Measurements from ENCODE around the gene CHAF1A. TPM values are rescaled to one million over a fixed set of nuclear protein-coding genes. Genes with fewer than 3 reads are reported as not detected.

The CHAF1A gene
- total and polyA plus RNA-seq, 4 donors: 1.0 to 20.8 (median 2.5) TPM

- TF ChIP-seq REST (IDR thresholded peaks at IDR 0.05): no peak
- TF ChIP-seq, protein P1, sequence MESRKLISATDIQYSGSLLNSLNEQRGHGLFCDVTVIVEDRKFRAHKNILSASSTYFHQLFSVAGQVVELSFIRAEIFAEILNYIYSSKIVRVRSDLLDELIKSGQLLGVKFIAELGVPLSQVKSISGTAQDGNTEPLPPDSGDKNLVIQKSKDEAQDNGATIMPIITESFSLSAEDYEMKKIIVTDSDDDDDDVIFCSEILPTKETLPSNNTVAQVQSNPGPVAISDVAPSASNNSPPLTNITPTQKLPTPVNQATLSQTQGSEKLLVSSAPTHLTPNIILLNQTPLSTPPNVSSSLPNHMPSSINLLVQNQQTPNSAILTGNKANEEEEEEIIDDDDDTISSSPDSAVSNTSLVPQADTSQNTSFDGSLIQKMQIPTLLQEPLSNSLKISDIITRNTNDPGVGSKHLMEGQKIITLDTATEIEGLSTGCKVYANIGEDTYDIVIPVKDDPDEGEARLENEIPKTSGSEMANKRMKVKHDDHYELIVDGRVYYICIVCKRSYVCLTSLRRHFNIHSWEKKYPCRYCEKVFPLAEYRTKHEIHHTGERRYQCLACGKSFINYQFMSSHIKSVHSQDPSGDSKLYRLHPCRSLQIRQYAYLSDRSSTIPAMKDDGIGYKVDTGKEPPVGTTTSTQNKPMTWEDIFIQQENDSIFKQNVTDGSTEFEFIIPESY (IDR thresholded peaks at IDR 0.05): no peak
- TF ChIP-seq MAX (IDR thresholded peaks at IDR 0.05): no peak
- TF ChIP-seq FOXA2 (IDR thresholded peaks at IDR 0.05): no peak
- TF ChIP-seq, protein P2, sequence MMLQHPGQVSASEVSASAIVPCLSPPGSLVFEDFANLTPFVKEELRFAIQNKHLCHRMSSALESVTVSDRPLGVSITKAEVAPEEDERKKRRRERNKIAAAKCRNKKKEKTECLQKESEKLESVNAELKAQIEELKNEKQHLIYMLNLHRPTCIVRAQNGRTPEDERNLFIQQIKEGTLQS (IDR thresholded peaks at IDR 0.05): no peak
- TF ChIP-seq EGR1 (IDR thresholded peaks at IDR 0.05; ENCODE audit: low read depth in 2 of 2): no peak
- no peak for TF ChIP-seq TAF1 (conservative IDR thresholded peaks at IDR 0.05)
- no peak for TF ChIP-seq NR2F2 (IDR thresholded peaks at IDR 0.05)
- TF ChIP-seq HNF4A (conservative IDR thresholded peaks at IDR 0.05): no peak
- no peak for TF ChIP-seq SP1 (IDR thresholded peaks at IDR 0.05)
- TF ChIP-seq YY1 (IDR thresholded peaks at IDR 0.05): no peak
- no peak for TF ChIP-seq RAD21 (IDR thresholded peaks at IDR 0.05)
- TF ChIP-seq RXRA (IDR thresholded peaks at IDR 0.05): no peak
- TF ChIP-seq GABPA (IDR thresholded peaks at IDR 0.05 in 1 of 2, conservative IDR thresholded peaks at IDR 0.05 in 1 of 2): no peak
- TF ChIP-seq FOXA1 (IDR thresholded peaks at IDR 0.05): no peak
- no peak for TF ChIP-seq HNF4G (IDR thresholded peaks at IDR 0.05)
- H3K9ac ChIP-seq (ENCODE audit: low read depth in 1 of 2, low read length in 2 of 2): no peak overlapping the region
- 95% methylated on average over 7 of the region's 7 CpGs for WGBS
- H3K9me3 ChIP-seq (ENCODE audit: control insufficient read depth in 4 of 4, low read length in 3 of 4): no peaks in the 10 kb centered on the region
- H3K4me1 ChIP-seq (ENCODE audit: control insufficient read depth in 4 of 4, insufficient read depth in 4 of 4, low read length in 3 of 4): peaks cover 0 to 13% (median 11%) of the 10 kb centered on the region in 4 donors
- no peak overlapping the region for H3K27ac ChIP-seq (ENCODE audit: low read depth in 1 of 2, low read length in 2 of 2)
- no peak overlapping the region for H3K4me3 ChIP-seq (ENCODE audit: low read depth in 1 of 3, low read length in 3 of 3)
- no peaks in the 10 kb centered on the region for H3K27me3 ChIP-seq (ENCODE audit: control insufficient read depth in 4 of 4, insufficient read depth in 4 of 4, low read length in 3 of 4)
- peaks cover 0 to 6% (median 1%) of the 10 kb centered on the region in 4 donors for H3K36me3 ChIP-seq (ENCODE audit: control insufficient read depth in 4 of 4, insufficient read depth in 3 of 4, low read depth in 1 of 4, low read length in 3 of 4)
- no peak for DNase-seq (ENCODE audit: low spot score)
These were observed 4.2 kb downstream of the CHAF1A start for GRCh38 chr19:4406626-4407025.

DNA sequence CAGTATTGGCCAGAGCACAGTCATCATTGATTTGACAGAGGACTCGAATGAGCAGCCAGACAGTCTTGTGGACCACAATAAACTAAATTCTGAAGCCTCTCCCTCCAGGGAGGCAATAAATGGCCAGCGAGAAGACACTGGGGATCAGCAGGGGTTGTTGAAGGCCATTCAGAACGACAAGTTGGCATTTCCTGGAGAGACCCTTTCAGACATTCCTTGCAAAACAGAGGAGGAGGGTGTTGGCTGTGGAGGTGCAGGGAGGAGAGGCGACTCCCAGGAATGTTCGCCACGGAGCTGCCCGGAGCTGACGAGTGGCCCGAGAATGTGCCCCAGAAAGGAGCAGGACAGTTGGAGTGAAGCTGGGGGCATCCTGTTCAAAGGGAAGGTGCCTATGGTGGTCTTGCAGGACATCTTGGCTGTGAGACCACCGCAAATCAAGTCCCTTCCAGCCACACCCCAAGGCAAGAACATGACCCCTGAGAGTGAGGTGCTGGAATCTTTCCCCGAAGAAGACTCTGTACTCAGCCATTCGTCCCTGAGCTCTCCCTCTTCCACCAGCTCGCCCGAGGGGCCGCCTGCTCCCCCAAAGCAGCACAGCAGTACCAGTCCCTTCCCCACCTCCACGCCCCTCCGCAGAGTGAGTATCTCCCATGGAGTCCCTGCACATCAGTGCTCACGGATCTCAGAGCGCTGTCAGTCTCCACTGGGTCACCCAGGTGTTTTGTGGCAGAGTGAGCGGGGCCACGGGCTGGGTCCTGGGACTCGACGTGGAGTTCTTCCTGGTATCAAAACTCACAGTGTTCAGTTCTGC, 6.9 kb downstream of the CHAF1A start:
- H3K9ac ChIP-seq (ENCODE audit: low read depth in 1 of 2, low read length in 2 of 2): no peak overlapping the region
- TF ChIP-seq HNF4G (IDR thresholded peaks at IDR 0.05): no peak
- no peak for TF ChIP-seq EGR1 (IDR thresholded peaks at IDR 0.05; ENCODE audit: low read depth in 2 of 2)
- no peak for TF ChIP-seq FOXA1 (IDR thresholded peaks at IDR 0.05)
- no peak for TF ChIP-seq RXRA (IDR thresholded peaks at IDR 0.05)
- no peak for TF ChIP-seq YY1 (IDR thresholded peaks at IDR 0.05)
- H3K27ac ChIP-seq (ENCODE audit: low read depth in 1 of 2, low read length in 2 of 2): no peak overlapping the region
- H3K4me1 ChIP-seq (ENCODE audit: control insufficient read depth in 4 of 4, insufficient read depth in 4 of 4, low read length in 3 of 4): no peaks in the 10 kb centered on the region
- H3K4me3 ChIP-seq (ENCODE audit: low read depth in 1 of 3, low read length in 3 of 3): no peak overlapping the region
- WGBS: 95% methylated on average over 23 of the region's 23 CpGs
- DNase-seq (ENCODE audit: low spot score): no peak
- H3K9me3 ChIP-seq (ENCODE audit: control insufficient read depth in 4 of 4, low read length in 3 of 4): no peaks in the 10 kb centered on the region
- H3K27me3 ChIP-seq (ENCODE audit: control insufficient read depth in 4 of 4, insufficient read depth in 4 of 4, low read length in 3 of 4): no peaks in the 10 kb centered on the region
- peaks cover 0 to 6% (median 1%) of the 10 kb centered on the region in 4 donors for H3K36me3 ChIP-seq (ENCODE audit: control insufficient read depth in 4 of 4, insufficient read depth in 3 of 4, low read depth in 1 of 4, low read length in 3 of 4)
